ENCODE measurements around the gene HSD17B11. TPM values are rescaled to one million over a fixed set of nuclear protein-coding genes. Genes with fewer than 3 reads are reported as not detected.

The HSD17B11 gene
- polyA plus RNA-seq, 1 donor (not counting 4 experiments of a cell fraction or from before 2014, with no cell fraction given): 8.5 TPM

- no peaks in the 10 kb centered on the region for H3K9me3 ChIP-seq (ENCODE audit: control insufficient read depth, low read depth, low read length)
- H3K27ac ChIP-seq (ENCODE audit: control insufficient read depth, insufficient read depth, low read length): no peak overlapping the region
- H3K4me1 ChIP-seq (ENCODE audit: control insufficient read depth, extremely low read depth, insufficient read depth, low read length): no peaks in the 10 kb centered on the region
- no peaks in the 10 kb centered on the region for H3K27me3 ChIP-seq (ENCODE audit: control insufficient read depth, extremely low read depth, insufficient read depth, low read length)
- H3K9me1 ChIP-seq (ENCODE audit: control insufficient read depth, extremely low read depth, insufficient read depth, low read length): no peaks in the 10 kb centered on the region
- no peak overlapping the region for H2AFZ ChIP-seq (ENCODE audit: control insufficient read depth, low read length)
- dilution Hi-C loops (cut with MboI; ENCODE audit: extremely low pct_ligation_motif_present, low sequenced_read_pairs): no loop called here
- DNase-seq (ENCODE audit: low read depth, low spot score) (no peak), FAIRE-seq (no peak)
- H3K4me3 ChIP-seq (ENCODE audit: control insufficient read depth in 2 of 3, extremely low read depth in 1 of 3, insufficient read depth in 2 of 3, low read depth in 1 of 3, low read length in 3 of 3): no peak overlapping the region
- no peak for TF ChIP-seq CTCF (optimal IDR thresholded peaks at IDR 0.05 in 1 of 3, IDR thresholded peaks at IDR 0.05 in 1 of 3, conservative IDR thresholded peaks at IDR 0.05 in 1 of 3; ENCODE audit: extremely low read depth in 1 of 3, insufficient read depth in 2 of 3, low read length in 3 of 3)
- TF ChIP-seq EZH2 (IDR thresholded peaks at IDR 0.05; ENCODE audit: low read length): no peak
- H3K79me2 ChIP-seq (ENCODE audit: control insufficient read depth, insufficient read depth, low read length): no peaks in the 10 kb centered on the region
- no peaks in the 10 kb centered on the region for H4K20me1 ChIP-seq (ENCODE audit: control insufficient read depth, extremely low read depth, insufficient read depth, low read length)
- no peak overlapping the region for H3K4me2 ChIP-seq (ENCODE audit: control insufficient read depth, extremely low read depth, insufficient read depth, low read depth, low read length)
- H3K36me3 ChIP-seq (ENCODE audit: control insufficient read depth in 2 of 2, extremely low read depth in 1 of 2, insufficient read depth in 2 of 2, low read length in 2 of 2): no peaks in the 10 kb centered on the region
- H3K9ac ChIP-seq (ENCODE audit: control insufficient read depth, extremely low read depth, insufficient read depth, low read length): no peak overlapping the region
These were observed 104.0 kb downstream of the HSD17B11 start for GRCh38 chr4:87286970-87287369.

Small RNA genes within 50 kb of the gene (small RNA-seq; reads per million reads assigned to genes)
- gene MIR5705 (ENCODE audit: insufficient read length in 3 of 3, low read depth in 3 of 3, low replicate concordance in 1 of 3): 0 reads per million in 3 experiments
- 0 reads per million in 3 experiments for gene RN7SL681P (ENCODE audit: insufficient read length in 3 of 3, low read depth in 3 of 3, low replicate concordance in 1 of 3)

Other genes starting within 250 kb of the HSD17B11 start
- 3.0 to 6.7 TPM (median 4.4 TPM) in 3 replicates for gene KLHL8, start 170.6 kb downstream of the HSD17B11 start, polyA plus RNA-seq
- gene HSD17B13, start 68.3 kb downstream of the HSD17B11 start, polyA plus RNA-seq: not detected in 3 replicates
- 16.9 to 30.2 TPM (median 28.5 TPM) in 3 replicates for gene NUDT9, start 31.4 kb upstream of the HSD17B11 start, polyA plus RNA-seq
- not detected in 3 replicates for gene SPARCL1, start 138.2 kb upstream of the HSD17B11 start, polyA plus RNA-seq
- gene DSPP, start 217.3 kb upstream of the HSD17B11 start, polyA plus RNA-seq: not detected in 3 replicates